HG02938 (cell line): ENCODE measurements around the gene ZNF524.

ENCODE experiments used
- ATAC-seq: cut with Tn5 transposase; IDR thresholded peaks from one replicate; pipeline ENCODE4 v1.9.1; 2021; ENCODE audit warnings: mild to moderate bottlenecking, moderate library complexity; ENCODE audit not compliant: unreplicated experiment

The ZNF524 gene

GRCh38 chr19:55652311-55653128 lies 52.4 kb downstream of the ZNF524 start:
- no peak for ATAC-seq
